Loucy (cell line): Measurements from ENCODE around the gene FAM13C.

Experiments
- H2AFZ ChIP-seq: fragments of 200-600 bp; sonication (generic); 2 replicates; pipeline ENCODE4 v1.6.0; 2016; ENCODE audit warnings: antibody characterized with exemption, mild to moderate bottlenecking, low read length, moderate library complexity
- H3F3A ChIP-seq: fragments of 200-600 bp; 2 replicates; pipeline ENCODE4 v1.6.0; 2016; ENCODE audit warnings: antibody characterized with exemption, low read depth, mild to moderate bottlenecking
- H3K27me3 ChIP-seq: fragments of 200-600 bp; sonication (generic); 2 replicates; pipeline ENCODE4 v1.6.1; 2014; ENCODE audit warnings: low read length, mild to moderate bottlenecking; ENCODE audit not compliant: insufficient read depth, poor library complexity, severe bottlenecking
- H3K36me3 ChIP-seq: fragments of 200-600 bp; sonication (generic); 2 replicates; pipeline ENCODE4 v1.6.1; 2016; ENCODE audit warnings: low read length; ENCODE audit not compliant: insufficient read depth
- H3K4me1 ChIP-seq: fragments of 200-600 bp; sonication (generic); 2 replicates; pipeline ENCODE4 v1.5.1; 2014; ENCODE audit warnings: low read length, mild to moderate bottlenecking; ENCODE audit not compliant: insufficient read depth, poor library complexity, severe bottlenecking
- H3K4me2 ChIP-seq: fragments of 200-600 bp; sonication (generic); 2 replicates; pipeline ENCODE4 v1.6.0; 2014; ENCODE audit warnings: antibody characterized with exemption, low read length, low read depth, mild to moderate bottlenecking; ENCODE audit not compliant: poor library complexity, severe bottlenecking
- H3K4me3 ChIP-seq: fragments of 200-600 bp; sonication (generic); 2 replicates; pipeline ENCODE4 v1.5.1; 2014; ENCODE audit warnings: low read length, mild to moderate bottlenecking, mixed read lengths; ENCODE audit not compliant: poor library complexity, severe bottlenecking
- H3K79me2 ChIP-seq: fragments of 200-600 bp; sonication (generic); 2 replicates; pipeline ENCODE4 v1.6.1; 2014; ENCODE audit warnings: low read length; ENCODE audit not compliant: insufficient read depth
- H3K9ac ChIP-seq: fragments of 200-600 bp; sonication (generic); 2 replicates; pipeline ENCODE4 v1.6.0; 2014; ENCODE audit warnings: mild to moderate bottlenecking, low read depth, low read length, moderate library complexity; ENCODE audit not compliant: poor library complexity, severe bottlenecking
- H3K9me2 ChIP-seq: fragments of 200-600 bp; sonication (generic); replicated peaks from 2 replicates; pipeline ENCODE4 v1.6.1; 2016; ENCODE audit warnings: low read depth, low read length, mixed read lengths
- H3K9me3 ChIP-seq: fragments of 200-600 bp; sonication (generic); 2 replicates; pipeline ENCODE4 v1.6.1; 2014; ENCODE audit warnings: mild to moderate bottlenecking, antibody characterized with exemption, low read length, low read depth; ENCODE audit not compliant: insufficient read depth
- H4K20me1 ChIP-seq: fragments of 200-600 bp; sonication (generic); 2 replicates; pipeline ENCODE4 v1.6.0; 2014; ENCODE audit warnings: antibody characterized with exemption, low read length, mild to moderate bottlenecking; ENCODE audit not compliant: insufficient read depth, poor library complexity, severe bottlenecking
- CTCF ChIP-seq: fragments of 200-600 bp; sonication (generic); conservative IDR thresholded peaks from 2 replicates; pipeline ENCODE4 v1.5.1; 2014; ENCODE audit warnings: mild to moderate bottlenecking, antibody characterized with exemption, low read length
- EZH2phosphoT487 ChIP-seq: fragments of 200-600 bp; IDR thresholded peaks from 2 replicates; pipeline ENCODE4 v1.6.1; 2018; ENCODE audit warnings: antibody characterized with exemption, mild to moderate bottlenecking, moderate library complexity, borderline replicate concordance

FAM13C gene

GRCh38 chr10:59397961-59398360 is 35.6 kb upstream of the FAM13C start:
- no peak overlapping the region for H3K4me3 ChIP-seq
- no peak overlapping the region for H3K9ac ChIP-seq
- H3K4me1 ChIP-seq, result no peaks in the 10 kb centered on the region
- no peaks in the 10 kb centered on the region for H3K36me3 ChIP-seq
- H3K9me3 ChIP-seq, result no peaks in the 10 kb centered on the region
- no peak overlapping the region for H2AFZ ChIP-seq
- no peaks in the 10 kb centered on the region for H3K27me3 ChIP-seq
- no peaks in the 10 kb centered on the region for H4K20me1 ChIP-seq
- TF ChIP-seq EZH2phosphoT487 (no peak), CTCF (no peak)
- no peaks in the 10 kb centered on the region for H3K79me2 ChIP-seq
- no peaks in the 10 kb centered on the region for H3K9me2 ChIP-seq
- no peaks in the 10 kb centered on the region for H3F3A ChIP-seq
- no peak overlapping the region for H3K4me2 ChIP-seq

GRCh38 chr10:59395984-59396383 is 33.6 kb upstream of the FAM13C start:
- Histone ChIP-seq H3K36me3 (no peaks in the 10 kb centered on the region), H4K20me1 (no peaks in the 10 kb centered on the region), H3K79me2 (no peaks in the 10 kb centered on the region), H3K27me3 (no peaks in the 10 kb centered on the region), H3F3A (no peaks in the 10 kb centered on the region), H2AFZ (no peak overlapping the region), H3K9me2 (no peaks in the 10 kb centered on the region), H3K4me1 (no peaks in the 10 kb centered on the region), H3K4me2 (no peak overlapping the region), H3K9me3 (no peaks in the 10 kb centered on the region), H3K9ac (no peak overlapping the region), H3K4me3 (no peak overlapping the region)
- TF ChIP-seq EZH2phosphoT487 (no peak), CTCF (no peak)

GRCh38 chr10:59393349-59393748 is 31.0 kb upstream of the FAM13C start:
- no peaks in the 10 kb centered on the region for H3F3A ChIP-seq
- no peaks in the 10 kb centered on the region for H3K79me2 ChIP-seq
- no peak overlapping the region for H3K4me2 ChIP-seq
- no peaks in the 10 kb centered on the region for H3K36me3 ChIP-seq
- H3K27me3 ChIP-seq, result no peaks in the 10 kb centered on the region
- H3K9ac ChIP-seq, result no peak overlapping the region
- no peak overlapping the region for H2AFZ ChIP-seq
- H3K9me3 ChIP-seq, result no peaks in the 10 kb centered on the region
- H3K9me2 ChIP-seq, result no peaks in the 10 kb centered on the region
- H3K4me3 ChIP-seq, result no peak overlapping the region
- H3K4me1 ChIP-seq, result no peaks in the 10 kb centered on the region
- TF ChIP-seq CTCF (no peak), EZH2phosphoT487 (no peak)
- H4K20me1 ChIP-seq, result no peaks in the 10 kb centered on the region
